Measurements from ENCODE around the gene NAAA.
"Not testable (repeated sequence)": the region's sequence is repeated elsewhere in the genome, so short reads cannot be mapped to it uniquely, and the experiment has no call there.

Gene NAAA

GRCh38 chr4:75940692-75941253 lies at the start of gene NAAA:
Gene NAAA (minus strand): TSS chr4:75941013. CDS start chr4:75940949, 64 bp downstream.
- in situ Hi-C loops (cut with MboI; ENCODE audit: low sequenced_read_pairs), result no loop called here

GRCh38 chr4:75989846-75990528 lies 49.2 kb upstream of the NAAA start:
- in situ Hi-C loops (cut with MboI; ENCODE audit: low sequenced_read_pairs), result no loop called here

- in situ Hi-C loops (cut with MboI; ENCODE audit: low sequenced_read_pairs), result no loop called here
These were observed 44.3 kb upstream of the NAAA start for GRCh38 chr4:75985116-75985515.

GRCh38 chr4:75980576-75980975 lies 39.8 kb upstream of the NAAA start:
- in situ Hi-C loops (cut with MboI; ENCODE audit: low sequenced_read_pairs), result no loop called here

- in situ Hi-C loops (cut with MboI; ENCODE audit: low sequenced_read_pairs), result no loop called here
These were observed 35.4 kb upstream of the NAAA start for GRCh38 chr4:75976177-75976576.

GRCh38 chr4:75973766-75974165 lies 33.0 kb upstream of the NAAA start:
- in situ Hi-C loops (cut with MboI; ENCODE audit: low sequenced_read_pairs), result no loop called here

- in situ Hi-C loops (cut with MboI; ENCODE audit: low sequenced_read_pairs), result no loop called here
These were observed 27.3 kb upstream of the NAAA start for GRCh38 chr4:75968084-75968483.

GRCh38 chr4:75963558-75963957 lies 22.7 kb upstream of the NAAA start:
- in situ Hi-C loops (cut with MboI; ENCODE audit: low sequenced_read_pairs), result no loop called here

GRCh38 chr4:75962072-75962471 lies 21.3 kb upstream of the NAAA start:
- in situ Hi-C loops (cut with MboI; ENCODE audit: low sequenced_read_pairs), result not testable (repeated sequence)

- in situ Hi-C loops (cut with MboI; ENCODE audit: low sequenced_read_pairs), result not testable (repeated sequence)
These were observed 17.7 kb upstream of the NAAA start for GRCh38 chr4:75958546-75958945.

- in situ Hi-C loops (cut with MboI; ENCODE audit: low sequenced_read_pairs), result not testable (repeated sequence)
These were observed 14.0 kb upstream of the NAAA start for GRCh38 chr4:75954811-75955210.

- in situ Hi-C loops (cut with MboI; ENCODE audit: low sequenced_read_pairs), result no loop called here
These were observed 12.7 kb upstream of the NAAA start for GRCh38 chr4:75953509-75953908.

- in situ Hi-C loops (cut with MboI; ENCODE audit: low sequenced_read_pairs), result no loop called here
These were observed 9.5 kb upstream of the NAAA start for GRCh38 chr4:75950213-75950815.

GRCh38 chr4:75948822-75949444 lies 8.1 kb upstream of the NAAA start:
- in situ Hi-C loops (cut with MboI; ENCODE audit: low sequenced_read_pairs), result no loop called here

- in situ Hi-C loops (cut with MboI; ENCODE audit: low sequenced_read_pairs), result no loop called here
These were observed 722 bp downstream of the NAAA start for GRCh38 chr4:75939890-75940691.

GRCh38 chr4:75935628-75936027 lies 5.2 kb downstream of the NAAA start:
- in situ Hi-C loops (cut with MboI; ENCODE audit: low sequenced_read_pairs), result no loop called here

GRCh38 chr4:75930152-75930551 lies 10.7 kb downstream of the NAAA start:
- in situ Hi-C loops (cut with MboI; ENCODE audit: low sequenced_read_pairs), result no loop called here

GRCh38 chr4:75924916-75925315 lies 15.9 kb downstream of the NAAA start:
- in situ Hi-C loops (cut with MboI; ENCODE audit: low sequenced_read_pairs), result not testable (repeated sequence)

GRCh38 chr4:75924309-75924827 lies 16.4 kb downstream of the NAAA start:
- in situ Hi-C loops (cut with MboI; ENCODE audit: low sequenced_read_pairs), result no loop called here

GRCh38 chr4:75922588-75922987 lies 18.2 kb downstream of the NAAA start:
- in situ Hi-C loops (cut with MboI; ENCODE audit: low sequenced_read_pairs), result no loop called here

GRCh38 chr4:75921910-75922309 lies 18.9 kb downstream of the NAAA start:
- in situ Hi-C loops (cut with MboI; ENCODE audit: low sequenced_read_pairs), result no loop called here
